ENCODE data around the gene TBXA2R.

DNA sequence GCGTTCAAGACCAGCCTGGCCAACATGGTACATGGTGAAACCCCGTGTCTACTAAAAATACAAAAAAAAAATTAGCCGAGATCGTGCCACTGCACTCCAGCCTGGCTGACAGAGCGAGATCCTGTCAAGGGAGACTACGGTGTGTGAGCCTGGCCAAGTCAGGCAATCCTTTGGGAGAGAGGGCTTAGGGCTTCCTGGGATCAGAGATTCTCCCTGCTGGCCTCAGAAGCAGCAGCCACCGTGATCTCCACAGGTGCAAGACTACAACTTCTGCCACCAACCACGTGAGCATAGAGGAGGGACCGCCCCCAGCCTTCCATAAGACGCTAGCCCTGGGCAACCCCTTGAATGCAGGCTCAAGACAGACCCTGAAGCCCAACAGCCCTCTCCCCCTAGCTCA lies 56.9 kb downstream of the TBXA2R start:
- TF ChIP-seq CTCF (IDR thresholded peaks at IDR 0.05) (no peak), POLR2A (IDR thresholded peaks at IDR 0.05) (no peak)
